ENCODE measurements around the gene USP31. TPM values are rescaled to one million over a fixed set of nuclear protein-coding genes. Genes with fewer than 3 reads are reported as not detected.

The USP31 gene
- total and polyA plus RNA-seq, 2 donors (not counting 1 experiment from before 2014, with no cell fraction given), result 1.6 to 6.7 TPM

GRCh38 chr16:23164736-23165135 lies 15.5 kb upstream of the USP31 start:
- intact Hi-C loops (cut with micrococcal nuclease), result no loop called here
- Histone ChIP-seq H4K20me1 (ENCODE audit: control insufficient read depth, insufficient read depth, low read length, poor library complexity, severe bottlenecking) (no peaks in the 10 kb centered on the region), H3K36me3 (replicated peaks in 1 of 2; ENCODE audit: control extremely low read depth in 1 of 2, control insufficient read depth in 1 of 2, extremely low read depth in 1 of 2, insufficient read depth in 2 of 2, low read length in 1 of 2) (no peaks in the 10 kb centered on the region), H3K9me3 (ENCODE audit: control extremely low read depth in 1 of 3, control insufficient read depth in 2 of 3, insufficient read depth in 1 of 3, low read length in 2 of 3) (no peaks in the 10 kb centered on the region), H3K27me3 (replicated peaks in 1 of 4; ENCODE audit: control extremely low read depth in 1 of 4, control insufficient read depth in 3 of 4, insufficient read depth in 4 of 4, low read length in 3 of 4) (peaks cover 0 to 16% (median 7%) of the 10 kb centered on the region in 4 experiments), H3K9ac (ENCODE audit: low read length) (no peak overlapping the region), H3K27ac (ENCODE audit: low read length in 2 of 2) (no peak overlapping the region), H3K4me1 (ENCODE audit: control insufficient read depth in 2 of 2, insufficient read depth in 2 of 2, low read length in 2 of 2) (no peaks in the 10 kb centered on the region), H3K4me2 (replicated peaks; ENCODE audit: low read depth, low read length, poor library complexity, severe bottlenecking) (no peak overlapping the region), H2AFZ (ENCODE audit: insufficient read depth, low read depth, low read length, poor library complexity, severe bottlenecking) (no peak overlapping the region), H3K79me2 (ENCODE audit: control insufficient read depth, insufficient read depth, low read length) (no peaks in the 10 kb centered on the region), H3K4me3 (ENCODE audit: control extremely low read depth in 1 of 5, extremely low read depth in 1 of 5, insufficient read depth in 1 of 5, low read depth in 2 of 5, low read length in 4 of 5) (no peak overlapping the region)
- CTCF ChIA-PET, result no interaction called here
- TF ChIP-seq CTCF (IDR thresholded peaks at IDR 0.05) (no peak), EZH2 (IDR thresholded peaks at IDR 0.05; ENCODE audit: borderline replicate concordance, insufficient read depth, low read depth, low read length, poor library complexity, severe bottlenecking) (no peak)
- WGBS (ENCODE audit: insufficient coverage), result 100% methylated on average over 1 of the region's 4 CpGs
- Mint-ChIP-seq H3K9me3 (ENCODE audit: insufficient read depth) (no peaks in the 10 kb centered on the region), H3K27ac (no peak overlapping the region), H3K27me3 (peaks cover 63% of the 10 kb centered on the region), H3K4me3 (no peak overlapping the region), H3K4me1 (no peaks in the 10 kb centered on the region)
- POLR2A ChIA-PET, result no interaction called here
- no peak for ATAC-seq (ENCODE audit: low read depth)
- DNase-seq, result no peak

- ATAC-seq (ENCODE audit: low read depth) (no peak), DNase-seq (no peak)
- Histone ChIP-seq H3K9ac (ENCODE audit: low read length) (no peak overlapping the region), H3K4me2 (replicated peaks; ENCODE audit: low read depth, low read length, poor library complexity, severe bottlenecking) (no peak overlapping the region), H4K20me1 (ENCODE audit: control insufficient read depth, insufficient read depth, low read length, poor library complexity, severe bottlenecking) (no peaks in the 10 kb centered on the region), H3K27me3 (replicated peaks in 1 of 4; ENCODE audit: control extremely low read depth in 1 of 4, control insufficient read depth in 3 of 4, insufficient read depth in 4 of 4, low read length in 3 of 4) (peaks cover 0 to 11% (median 7%) of the 10 kb centered on the region in 4 experiments), H3K4me1 (ENCODE audit: control insufficient read depth in 2 of 2, insufficient read depth in 2 of 2, low read length in 2 of 2) (no peaks in the 10 kb centered on the region), H3K27ac (ENCODE audit: low read length in 2 of 2) (no peak overlapping the region), H3K4me3 (ENCODE audit: control extremely low read depth in 1 of 5, extremely low read depth in 1 of 5, insufficient read depth in 1 of 5, low read depth in 2 of 5, low read length in 4 of 5) (no peak overlapping the region), H3K9me3 (ENCODE audit: control extremely low read depth in 1 of 3, control insufficient read depth in 2 of 3, insufficient read depth in 1 of 3, low read length in 2 of 3) (no peaks in the 10 kb centered on the region), H3K36me3 (replicated peaks in 1 of 2; ENCODE audit: control extremely low read depth in 1 of 2, control insufficient read depth in 1 of 2, extremely low read depth in 1 of 2, insufficient read depth in 2 of 2, low read length in 1 of 2) (no peaks in the 10 kb centered on the region), H2AFZ (ENCODE audit: insufficient read depth, low read depth, low read length, poor library complexity, severe bottlenecking) (no peak overlapping the region), H3K79me2 (ENCODE audit: control insufficient read depth, insufficient read depth, low read length) (no peaks in the 10 kb centered on the region)
- CTCF ChIA-PET, result no interaction called here
- intact Hi-C loops (cut with micrococcal nuclease), result no loop called here
- no peak overlapping the region for H3K27ac Mint-ChIP-seq
- no peaks in the 10 kb centered on the region for H3K4me1 Mint-ChIP-seq
- POLR2A ChIA-PET, result no interaction called here
- WGBS (ENCODE audit: insufficient coverage), result 100% methylated on average over 1 of the region's 2 CpGs
- H3K9me3 Mint-ChIP-seq (ENCODE audit: insufficient read depth), result no peaks in the 10 kb centered on the region
- peaks cover 63% of the 10 kb centered on the region for H3K27me3 Mint-ChIP-seq
- TF ChIP-seq EZH2 (IDR thresholded peaks at IDR 0.05; ENCODE audit: borderline replicate concordance, insufficient read depth, low read depth, low read length, poor library complexity, severe bottlenecking) (no peak), CTCF (IDR thresholded peaks at IDR 0.05) (no peak)
- no peak overlapping the region for H3K4me3 Mint-ChIP-seq
These were observed 14.7 kb upstream of the USP31 start for GRCh38 chr16:23163921-23164320.

All from B cell (primary cell).